Activated T-cell treated with anti-CD3 and anti-CD28 coated beads, Interleukin-2, amount 50 U/mL, for 72 hours (primary cell): ENCODE measurements around the gene ACSS2. TPM values are rescaled to one million over a fixed set of nuclear protein-coding genes. Genes with fewer than 3 reads are reported as not detected.
"Not testable (repeated sequence)": the region's sequence is repeated elsewhere in the genome, so short reads cannot be mapped to it uniquely, and the experiment has no call there.

ENCODE experiments used
- ATAC-seq, 2 donors: fragments of 150-1000 bp; cut with Tn5 transposase; replicated peaks in 1 of 2; 2 replicates each; pipeline ENCODE4 v1.10.0; 2021; ENCODE audit warnings: moderate library complexity in 2 of 2, mild to moderate bottlenecking in 1 of 2
- DNase-seq, 2 donors: peaks; one replicate each; pipeline ENCODE4 v3.0.0; 2021 to 2022; ENCODE audit warnings: mixed read lengths in 1 of 2
- H3K27ac Mint-ChIP-seq: one replicate; pipeline ENCODE4 v1.8.0; 2022; ENCODE audit warnings: mild to moderate bottlenecking, moderate library complexity, mixed read lengths
- H3K27me3 Mint-ChIP-seq: one replicate; pipeline ENCODE4 v1.8.0; 2022; ENCODE audit warnings: low read depth, mixed read lengths
- H3K36me3 Mint-ChIP-seq, 2 donors: one replicate each; pipeline ENCODE4 v1.8.0; 2022; ENCODE audit warnings: mixed read lengths in 2 of 2, mild to moderate bottlenecking in 1 of 2; ENCODE audit not compliant: insufficient read depth in 2 of 2
- H3K4me1 Mint-ChIP-seq: one replicate; pipeline ENCODE4 v1.8.0; 2022; ENCODE audit warnings: low read depth, mixed read lengths
- H3K4me3 Mint-ChIP-seq, 2 donors: one replicate each; pipeline ENCODE4 v1.8.0; 2022; ENCODE audit warnings: mild to moderate bottlenecking in 2 of 2, mixed read lengths in 2 of 2, moderate library complexity in 2 of 2
- H3K9me3 Mint-ChIP-seq, 2 donors: one replicate each; pipeline ENCODE4 v1.8.0; 2022; ENCODE audit warnings: mixed read lengths in 2 of 2
- total RNA-seq, 2 donors: library from RNA; stranded (reverse); gene quantifications; one replicate each; pipeline ENCODE4 v1.2.3, GENCODE V29; 2022

Gene ACSS2
- total RNA-seq, 2 donors from 2014 or later: 61.1 to 78.2 TPM

- ATAC-seq (peak; percentile 36 to 60), DNase-seq (no peak)
- Mint-ChIP-seq H3K36me3 (peaks cover 3 to 5% of the 10 kb centered on the region in 2 donors), H3K9me3 (no peaks in the 10 kb centered on the region), H3K27ac (peak overlapping the region; percentile 92), H3K4me1 (peaks cover 19% of the 10 kb centered on the region), H3K27me3 (no peaks in the 10 kb centered on the region), H3K4me3 (peak overlapping the region in 1 of 2 donors; percentile 22)
Observed at GRCh38 chr20:34883087-34883688, 6.8 kb downstream of the ACSS2 start.

DNA sequence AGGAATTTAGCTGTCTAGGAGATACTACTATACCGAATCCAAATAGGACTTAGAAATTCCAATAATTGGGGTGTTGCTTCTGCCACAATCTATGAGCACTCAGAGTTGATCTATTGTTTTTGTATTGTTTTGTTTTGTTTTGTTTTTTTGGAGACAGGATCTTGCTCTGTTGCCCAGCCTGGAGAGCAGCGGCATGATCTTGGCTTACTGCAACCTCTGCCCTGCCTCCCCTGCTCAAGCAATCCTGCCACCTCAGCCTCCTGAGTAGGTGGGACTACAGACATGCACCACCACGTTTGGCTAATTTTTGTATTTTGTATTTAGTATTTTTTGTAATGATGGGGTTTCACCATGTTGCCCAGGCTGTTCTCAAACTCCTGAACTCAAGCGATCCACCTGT lies 7.4 kb downstream of the ACSS2 start:
- Mint-ChIP-seq H3K36me3 (peaks cover 8 to 10% of the 10 kb centered on the region in 2 donors), H3K27ac (peak overlapping the region; percentile 74), H3K4me1 (peaks cover 25% of the 10 kb centered on the region), H3K9me3 (peaks cover 0 to 3% of the 10 kb centered on the region in 2 donors), H3K4me3 (peak overlapping the region in 1 of 2 donors; percentile 26), H3K27me3 (no peaks in the 10 kb centered on the region)
- ATAC-seq: no peak
- DNase-seq: no peak

DNA sequence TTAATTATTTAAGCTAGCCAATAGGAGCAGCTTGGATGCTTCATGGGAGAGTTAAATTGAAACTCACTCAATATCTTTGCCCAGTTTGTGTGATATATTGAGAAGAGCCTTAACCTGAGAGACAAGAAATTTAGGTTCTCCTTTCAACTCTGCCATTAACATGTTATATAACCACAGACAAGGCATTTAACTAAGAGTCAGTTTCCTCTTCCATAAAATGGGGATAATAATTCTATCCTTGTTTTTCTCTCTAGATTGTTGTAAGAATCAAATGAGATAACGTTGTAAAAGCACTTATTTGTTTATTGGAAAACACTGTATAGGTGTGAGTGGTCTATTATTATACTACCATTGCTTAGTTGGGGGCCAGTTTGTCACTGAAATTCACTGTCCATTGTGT lies 7.8 kb downstream of the ACSS2 start:
- ATAC-seq: no peak
- H3K36me3 Mint-ChIP-seq: peaks cover 8 to 10% of the 10 kb centered on the region in 2 donors

DNA sequence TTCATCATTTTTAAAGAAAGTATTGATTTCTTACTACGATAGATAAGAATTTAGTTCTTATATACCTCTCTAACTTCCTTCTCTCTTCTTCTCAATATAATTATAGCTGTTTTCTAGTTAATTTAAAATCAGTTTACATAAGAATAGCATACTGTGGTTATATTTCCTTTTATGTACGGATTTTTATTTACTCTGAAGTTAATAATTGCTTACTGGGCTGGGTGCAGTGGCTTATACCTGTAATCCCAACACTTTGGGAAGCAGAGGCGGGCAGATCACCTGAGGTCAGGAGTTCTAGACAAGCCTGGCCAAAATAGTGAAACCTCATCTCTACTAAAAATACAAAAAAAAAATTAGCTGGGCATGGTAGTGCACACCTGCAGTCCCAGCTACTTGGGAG lies 9.7 kb downstream of the ACSS2 start:
- Mint-ChIP-seq H3K4me1 (peaks cover 39% of the 10 kb centered on the region), H3K4me3 (no peak overlapping the region), H3K27me3 (no peaks in the 10 kb centered on the region), H3K36me3 (peaks cover 9 to 13% of the 10 kb centered on the region in 2 donors), H3K27ac (no peak overlapping the region), H3K9me3 (peaks cover 0 to 3% of the 10 kb centered on the region in 2 donors)
- ATAC-seq (no peak), DNase-seq (no peak)

More for the DNA sequence above, 7.8 kb downstream of the ACSS2 start:
- peaks cover 26% of the 10 kb centered on the region for H3K4me1 Mint-ChIP-seq
- H3K4me3 Mint-ChIP-seq: no peak overlapping the region
- peaks cover 0 to 3% of the 10 kb centered on the region in 2 donors for H3K9me3 Mint-ChIP-seq
- peak overlapping the region; percentile 74 for H3K27ac Mint-ChIP-seq
- H3K27me3 Mint-ChIP-seq: no peaks in the 10 kb centered on the region
- no peak for DNase-seq

GRCh38 chr20:34887023-34887422 lies 10.6 kb downstream of the ACSS2 start:
- ATAC-seq: no peak
- peaks cover 0 to 3% of the 10 kb centered on the region in 2 donors for H3K9me3 Mint-ChIP-seq
- H3K4me3 Mint-ChIP-seq: no peak overlapping the region

DNA sequence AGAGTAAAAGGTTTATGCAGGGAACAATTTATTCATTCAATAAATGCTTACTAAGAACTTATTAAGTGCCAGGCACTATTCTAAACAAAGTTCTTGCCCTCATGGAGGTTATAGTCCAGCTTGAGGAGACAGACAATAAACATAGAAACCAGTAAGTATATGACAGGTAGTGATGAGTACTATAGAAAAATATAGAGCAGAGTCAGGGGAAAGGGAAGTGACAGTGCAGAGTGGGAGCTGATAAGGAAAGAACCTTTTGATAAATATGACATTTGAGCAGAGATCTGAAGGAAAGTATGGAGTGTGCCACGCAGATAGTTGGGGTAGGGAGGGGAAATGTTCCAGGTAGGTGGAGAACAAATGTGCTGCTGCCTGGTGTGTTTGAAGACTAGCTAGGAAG lies 12.1 kb downstream of the ACSS2 start:
- no peak for ATAC-seq
- Mint-ChIP-seq H3K4me3 (no peak overlapping the region), H3K36me3 (peaks cover 7 to 13% of the 10 kb centered on the region in 2 donors), H3K27ac (peak overlapping the region; percentile 21), H3K4me1 (peaks cover 50% of the 10 kb centered on the region), H3K9me3 (peaks cover 0 to 3% of the 10 kb centered on the region in 2 donors), H3K27me3 (no peaks in the 10 kb centered on the region)
- DNase-seq: no peak

More at GRCh38 chr20:34887023-34887422, 10.6 kb downstream of the ACSS2 start:
- Mint-ChIP-seq H3K27ac (no peak overlapping the region), H3K36me3 (peaks cover 9 to 13% of the 10 kb centered on the region in 2 donors), H3K4me1 (peaks cover 48% of the 10 kb centered on the region), H3K27me3 (no peaks in the 10 kb centered on the region)
- DNase-seq: no peak

DNA sequence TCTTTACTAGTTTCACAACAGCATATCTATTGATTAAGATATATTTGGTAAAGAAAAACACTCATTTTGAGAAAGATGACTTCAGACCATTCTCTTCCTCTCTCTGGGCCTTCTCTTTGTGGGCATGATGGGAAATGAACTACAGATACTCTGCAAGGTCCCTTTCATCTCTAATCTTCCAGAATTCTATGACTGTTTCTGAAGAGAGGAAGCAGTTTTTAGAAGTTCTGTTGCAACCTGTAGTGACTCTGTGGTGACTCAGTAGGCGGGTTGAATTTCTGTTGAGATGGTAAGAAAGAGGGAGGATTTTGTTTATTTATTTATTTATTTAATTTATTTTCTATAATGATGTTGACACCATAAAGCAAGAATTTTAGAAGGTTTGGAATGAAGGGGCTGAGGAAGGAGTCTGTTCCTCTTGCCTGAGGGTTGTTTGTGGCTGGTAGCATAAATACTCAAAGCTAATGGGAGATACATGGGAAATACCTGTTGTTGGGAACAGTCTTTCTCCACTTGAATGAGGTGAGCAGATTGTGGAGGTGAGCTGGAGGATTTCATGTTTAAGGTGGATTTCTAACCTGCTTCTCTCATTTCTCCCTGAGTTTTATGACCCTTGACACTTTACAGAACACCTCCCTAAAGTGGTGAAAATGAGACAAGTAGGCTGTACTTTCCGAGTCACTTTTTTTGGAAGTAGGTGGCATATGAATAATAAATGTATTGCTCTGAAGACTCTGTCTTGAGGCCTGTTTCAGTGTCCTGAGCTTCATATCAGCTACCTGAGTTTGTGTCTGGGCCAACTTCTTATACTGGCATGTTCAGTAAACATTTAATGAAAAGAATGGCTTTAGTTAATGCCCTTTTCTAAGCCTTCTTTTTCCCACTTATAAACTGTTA lies 15.0 kb downstream of the ACSS2 start:
- Mint-ChIP-seq H3K27ac (peak overlapping the region; percentile 40), H3K9me3 (peaks cover 0 to 3% of the 10 kb centered on the region in 2 donors), H3K27me3 (no peaks in the 10 kb centered on the region), H3K4me1 (peaks cover 42% of the 10 kb centered on the region), H3K4me3 (peak overlapping the region; percentile 43 to 58), H3K36me3 (peaks cover 9 to 11% of the 10 kb centered on the region in 2 donors)
- DNase-seq: peak; percentile 46 to 55
- peak; percentile 95 to 96 for ATAC-seq

DNA sequence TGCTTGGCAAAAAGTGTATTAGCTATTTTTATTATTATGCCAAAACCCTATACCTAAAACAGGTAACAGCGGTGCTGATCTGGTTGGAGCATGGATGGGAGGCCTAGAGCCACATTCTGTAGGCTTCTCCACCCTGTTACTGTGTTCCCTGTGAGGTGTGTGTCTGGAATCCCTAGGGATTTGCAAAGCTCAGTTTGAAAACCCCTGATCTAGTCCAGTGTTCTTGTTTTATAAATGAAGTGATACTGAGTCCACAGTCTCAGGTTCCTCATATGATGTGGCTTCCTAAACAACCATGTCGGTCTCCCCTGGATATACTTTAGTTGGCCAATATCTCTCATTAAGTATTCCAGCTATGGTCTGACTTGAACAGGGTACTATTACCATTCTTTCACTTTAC lies 16.3 kb downstream of the ACSS2 start:
- DNase-seq: no peak
- H3K4me1 Mint-ChIP-seq: peaks cover 42% of the 10 kb centered on the region
- H3K4me3 Mint-ChIP-seq: peak overlapping the region in 1 of 2 donors; percentile 43
- no peaks in the 10 kb centered on the region for H3K27me3 Mint-ChIP-seq
- H3K36me3 Mint-ChIP-seq: peaks cover 10 to 11% of the 10 kb centered on the region in 2 donors
- no peak for ATAC-seq
- peak overlapping the region; percentile 40 for H3K27ac Mint-ChIP-seq
- peaks cover 0 to 3% of the 10 kb centered on the region in 2 donors for H3K9me3 Mint-ChIP-seq

GRCh38 chr20:34894723-34895122 lies 18.3 kb downstream of the ACSS2 start:
- Mint-ChIP-seq H3K36me3 (peaks cover 5% of the 10 kb centered on the region in 2 donors), H3K4me3 (no peak overlapping the region), H3K27ac (no peak overlapping the region), H3K9me3 (no peaks in the 10 kb centered on the region), H3K27me3 (no peaks in the 10 kb centered on the region), H3K4me1 (peaks cover 35% of the 10 kb centered on the region)
- ATAC-seq (no peak), DNase-seq (no peak)

GRCh38 chr20:34895465-34895864 lies 19.1 kb downstream of the ACSS2 start:
- Mint-ChIP-seq H3K27me3 (no peaks in the 10 kb centered on the region), H3K9me3 (no peaks in the 10 kb centered on the region), H3K4me3 (no peak overlapping the region), H3K4me1 (peaks cover 29% of the 10 kb centered on the region), H3K27ac (no peak overlapping the region), H3K36me3 (peaks cover 5% of the 10 kb centered on the region in 2 donors)
- ATAC-seq (no peak), DNase-seq (no peak)

DNA sequence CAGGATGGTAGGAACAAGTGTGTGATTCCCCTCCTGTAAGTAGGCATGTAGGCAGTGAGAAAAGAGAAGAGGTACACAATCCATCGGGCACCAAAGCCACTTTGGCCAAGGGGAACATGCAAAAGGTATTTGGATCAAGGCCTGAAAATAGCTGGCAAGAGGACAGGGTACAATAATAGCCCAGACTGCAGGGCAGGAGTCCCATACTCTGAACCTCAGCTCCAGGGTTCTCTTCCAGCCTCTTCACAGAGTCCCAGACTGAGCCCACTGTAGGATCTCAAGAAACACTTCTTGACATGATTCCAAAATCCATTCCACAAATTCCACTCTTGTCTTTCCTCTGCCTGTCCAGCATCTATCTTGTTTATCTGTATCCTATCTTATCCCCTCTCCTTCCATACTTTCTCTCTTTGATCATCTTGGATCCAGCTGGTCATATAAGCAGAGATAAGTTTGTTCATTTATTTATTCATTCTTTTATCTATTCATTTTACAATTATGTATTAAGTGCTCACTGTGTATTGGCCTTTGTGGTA lies 19.7 kb downstream of the ACSS2 start:
- ATAC-seq (no peak), DNase-seq (no peak)
- H3K36me3 Mint-ChIP-seq: peaks cover 5 to 7% of the 10 kb centered on the region in 2 donors

DNA sequence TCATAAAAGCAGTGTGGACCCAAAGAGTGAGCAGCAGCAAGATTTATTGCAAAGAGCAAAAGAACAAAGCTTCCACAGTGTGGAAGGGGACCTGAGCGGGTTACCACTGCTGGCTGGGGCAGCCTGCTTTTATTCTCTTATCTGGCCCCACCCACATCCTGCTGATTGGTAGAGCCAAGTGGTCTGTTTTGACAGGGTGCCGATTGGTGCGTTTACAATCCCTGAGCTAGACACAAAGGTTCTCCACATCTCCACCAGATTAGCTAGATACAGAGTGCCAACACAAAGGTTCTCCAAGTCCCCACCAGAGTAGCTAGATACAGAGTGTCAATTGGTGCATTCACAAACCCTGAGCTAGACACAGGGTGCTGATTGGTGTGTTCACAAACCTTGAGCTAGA lies 21.7 kb downstream of the ACSS2 start:
- not testable (repeated sequence) for H3K4me1 Mint-ChIP-seq, H3K27me3 Mint-ChIP-seq, ATAC-seq, H3K9me3 Mint-ChIP-seq, H3K27ac Mint-ChIP-seq, H3K36me3 Mint-ChIP-seq, DNase-seq, H3K4me3 Mint-ChIP-seq

More for the DNA sequence above, 19.7 kb downstream of the ACSS2 start:
- H3K4me3 Mint-ChIP-seq: no peak overlapping the region
- no peak overlapping the region for H3K27ac Mint-ChIP-seq
- no peaks in the 10 kb centered on the region for H3K27me3 Mint-ChIP-seq
- H3K9me3 Mint-ChIP-seq: no peaks in the 10 kb centered on the region
- H3K4me1 Mint-ChIP-seq: peaks cover 22% of the 10 kb centered on the region

DNA sequence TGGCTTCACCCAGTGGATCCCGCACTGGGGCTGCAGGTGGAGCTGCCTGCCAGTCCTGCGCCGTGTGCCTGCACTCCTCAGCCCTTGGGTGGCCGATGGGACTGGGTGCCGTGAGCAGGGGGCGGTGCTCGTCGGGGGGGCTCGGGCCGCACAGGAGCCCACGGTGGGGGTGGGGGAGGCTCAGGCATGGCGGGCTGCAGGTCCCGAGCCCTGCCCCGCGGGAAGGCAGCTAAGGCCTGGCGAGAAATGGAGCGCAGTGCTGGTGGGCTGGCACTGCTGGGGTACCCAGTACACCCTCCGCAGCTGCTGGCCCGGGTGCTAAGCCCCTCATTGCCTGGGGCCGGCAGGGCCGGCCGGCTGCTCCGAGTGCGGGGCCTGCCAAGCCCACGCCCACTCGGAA lies 22.3 kb downstream of the ACSS2 start:
- not testable (repeated sequence) for H3K4me1 Mint-ChIP-seq, ATAC-seq, H3K27ac Mint-ChIP-seq, H3K27me3 Mint-ChIP-seq, H3K4me3 Mint-ChIP-seq, DNase-seq, H3K9me3 Mint-ChIP-seq, H3K36me3 Mint-ChIP-seq
